HK-2 (cell line): ENCODE data around the gene SPACA7.
"Not testable (repeated sequence)": the region's sequence is repeated elsewhere in the genome, so short reads cannot be mapped to it uniquely, and the experiment has no call there.

ENCODE experiments used
- DNase-seq: peaks from one replicate; pipeline ENCODE4 v3.0.0-alpha.2; 2018; ENCODE audit not compliant: unreplicated experiment

SPACA7 gene

GRCh38 chr13:112424098-112424497, 47.9 kb downstream of the SPACA7 start:
- DNase-seq = no peak

GRCh38 chr13:112428704-112429103, 52.5 kb downstream of the SPACA7 start:
- no peak for DNase-seq

- DNase-seq = no peak
Measured at GRCh38 chr13:112431734-112432133, 55.6 kb downstream of the SPACA7 start.

- DNase-seq = not testable (repeated sequence)
Measured at GRCh38 chr13:112432734-112433133, 56.6 kb downstream of the SPACA7 start.

- not testable (repeated sequence) for DNase-seq
Measured at GRCh38 chr13:112433517-112433916, 57.4 kb downstream of the SPACA7 start.

- DNase-seq = no peak
Measured at GRCh38 chr13:112434032-112434431, 57.9 kb downstream of the SPACA7 start.

- no peak for DNase-seq
Measured at GRCh38 chr13:112434937-112435523, 58.9 kb downstream of the SPACA7 start.

GRCh38 chr13:112435973-112436372, 59.8 kb downstream of the SPACA7 start:
- DNase-seq = no peak

- DNase-seq = no peak
Measured at GRCh38 chr13:112438094-112438493, 61.9 kb downstream of the SPACA7 start.

GRCh38 chr13:112438515-112438914, 62.4 kb downstream of the SPACA7 start:
- DNase-seq = no peak

GRCh38 chr13:112441226-112441625, 65.1 kb downstream of the SPACA7 start:
- DNase-seq = no peak

- no peak for DNase-seq
Measured at GRCh38 chr13:112441779-112442310, 65.7 kb downstream of the SPACA7 start.

GRCh38 chr13:112442483-112443090, 66.4 kb downstream of the SPACA7 start:
- DNase-seq = no peak

GRCh38 chr13:112443191-112443994, 67.2 kb downstream of the SPACA7 start:
- DNase-seq = no peak

- DNase-seq = peak; percentile 72
Measured at GRCh38 chr13:112443995-112444311, 67.8 kb downstream of the SPACA7 start.

- no peak for DNase-seq
Measured at GRCh38 chr13:112444416-112445399, 68.6 kb downstream of the SPACA7 start.

- DNase-seq = no peak
Measured at GRCh38 chr13:112445411-112446271, 69.5 kb downstream of the SPACA7 start.

GRCh38 chr13:112446347-112446861, 70.2 kb downstream of the SPACA7 start:
- no peak for DNase-seq

GRCh38 chr13:112446867-112447266, 70.7 kb downstream of the SPACA7 start:
- DNase-seq = no peak

- DNase-seq = no peak
Measured at GRCh38 chr13:112447306-112447705, 71.2 kb downstream of the SPACA7 start.
